ENCODE measurements around the gene NLGN3. TPM values are rescaled to one million over a fixed set of nuclear protein-coding genes. Genes with fewer than 3 reads are reported as not detected.

NLGN3 gene
- polyA plus RNA-seq, 6 donors from 2014 or later, result 0.09 to 0.35 TPM; not detected in 4

- Mint-ChIP-seq H3K4me1 (peaks cover 64 to 86% (median 78%) of the 10 kb centered on the region in 3 donors), H3K9me3 (peaks cover 0 to under 1% (median 0%) of the 10 kb centered on the region in 7 donors), H3K27me3 (peaks cover 0 to 10% (median 0%) of the 10 kb centered on the region in 3 donors), H3K36me3 (peaks cover 7 to 16% of the 10 kb centered on the region in 2 donors), H3K27ac (peak overlapping the region; percentile 43 to 98 (median 88)), H3K4me3 (peak overlapping the region in 6 of 8 donors; percentile 42 to 72 (median 66))
- DNase-seq, result no peak
- ATAC-seq (ENCODE audit: low read depth in 2 of 2), result no peak
These were observed 39.0 kb upstream of the NLGN3 start for GRCh38 chrX:71105628-71106027.

DNA sequence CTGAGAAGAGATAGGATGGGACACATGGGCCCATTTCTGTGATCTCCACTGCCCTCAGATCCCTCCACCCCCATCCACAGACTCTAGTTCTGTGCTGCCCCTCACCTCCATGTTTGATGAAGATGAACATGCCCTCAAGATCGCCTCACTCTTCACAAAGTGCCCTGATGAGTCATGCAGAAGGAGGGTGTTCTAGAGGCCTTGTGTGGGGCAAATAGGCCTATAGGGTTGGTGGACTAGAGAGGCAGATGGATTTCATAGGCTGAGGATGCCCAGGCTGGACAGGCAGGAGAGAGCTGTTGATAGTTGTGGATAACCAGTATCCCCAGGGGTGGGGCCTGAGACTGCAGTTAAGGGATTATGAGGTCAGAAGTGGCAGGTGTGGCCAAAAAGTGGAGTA, 38.2 kb upstream of the NLGN3 start, which contains the start of gene CXorf65:
TSS of gene CXorf65 (minus strand) at position 314 of the 400 bp plus-strand sequence. CDS start at position 130, 184 bp downstream.
- Mint-ChIP-seq H3K4me3 (peak within 1 kb of the TSS; percentile 67 to 95 (median 82)), H3K36me3 (peaks cover 7 to 16% of the 10 kb centered on the region in 2 donors), H3K27me3 (peaks cover 0 to 8% (median 0%) of the 10 kb centered on the region in 3 donors), H3K9me3 (peaks cover 0 to 4% (median 0%) of the 10 kb centered on the region in 7 donors), H3K4me1 (peaks cover 62 to 83% (median 82%) of the 10 kb centered on the region in 3 donors), H3K27ac (peak within 1 kb of the TSS; percentile 78 to 98 (median 89))
- DNase-seq (no peak), ATAC-seq (ENCODE audit: low read depth in 2 of 2) (no peak)

- H3K27ac Mint-ChIP-seq, result peak overlapping the region; percentile 14 to 98 (median 78)
- ATAC-seq (ENCODE audit: low read depth in 2 of 2) (no peak), DNase-seq (no peak)
- H3K9me3 Mint-ChIP-seq, result peaks cover 0 to 4% (median 0%) of the 10 kb centered on the region in 7 donors
- H3K4me1 Mint-ChIP-seq, result peaks cover 64 to 90% (median 86%) of the 10 kb centered on the region in 3 donors
- peak overlapping the region in 6 of 8 donors; percentile 17 to 95 (median 54) for H3K4me3 Mint-ChIP-seq
- peaks cover 7 to 16% of the 10 kb centered on the region in 2 donors for H3K36me3 Mint-ChIP-seq
- peaks cover 0 to 8% (median 0%) of the 10 kb centered on the region in 3 donors for H3K27me3 Mint-ChIP-seq
These were observed 37.4 kb upstream of the NLGN3 start for GRCh38 chrX:71107245-71107644.

- Mint-ChIP-seq H3K27ac (peak overlapping the region; percentile 41 to 98 (median 89)), H3K36me3 (peaks cover 7 to 16% of the 10 kb centered on the region in 2 donors), H3K4me1 (peaks cover 65 to 90% (median 84%) of the 10 kb centered on the region in 3 donors), H3K9me3 (peaks cover 0 to 4% (median 0%) of the 10 kb centered on the region in 7 donors), H3K27me3 (peaks cover 0 to 8% (median 0%) of the 10 kb centered on the region in 3 donors), H3K4me3 (peak overlapping the region; percentile 80 to 98 (median 95))
- DNase-seq (no peak), ATAC-seq (ENCODE audit: low read depth in 2 of 2) (no peak)
These were observed 36.8 kb upstream of the NLGN3 start for GRCh38 chrX:71107762-71108360.

GRCh38 chrX:71109051-71109450, 35.6 kb upstream of the NLGN3 start:
- H3K36me3 Mint-ChIP-seq, result peaks cover 7 to 16% of the 10 kb centered on the region in 2 donors
- H3K27ac Mint-ChIP-seq, result peak overlapping the region in 4 of 6 donors; percentile 51 to 100 (median 92)
- peak overlapping the region; percentile 80 to 98 (median 96) for H3K4me3 Mint-ChIP-seq
- DNase-seq, result no peak
- peaks cover 0 to 8% (median 0%) of the 10 kb centered on the region in 3 donors for H3K27me3 Mint-ChIP-seq
- ATAC-seq (ENCODE audit: low read depth in 2 of 2), result no peak
- peaks cover 0 to 4% (median 0%) of the 10 kb centered on the region in 7 donors for H3K9me3 Mint-ChIP-seq
- peaks cover 57 to 78% (median 78%) of the 10 kb centered on the region in 3 donors for H3K4me1 Mint-ChIP-seq

- peak within 1 kb of the TSS; percentile 98 to 100 (median 100) for H3K27ac Mint-ChIP-seq
- ATAC-seq (ENCODE audit: low read depth in 2 of 2) (peak; percentile 91 to 94), DNase-seq (peak; percentile 84)
- H3K27me3 Mint-ChIP-seq, result peaks cover 0 to 8% (median 0%) of the 10 kb centered on the region in 3 donors
- peaks cover 45 to 60% (median 59%) of the 10 kb centered on the region in 3 donors for H3K4me1 Mint-ChIP-seq
- peaks cover 0 to 4% (median 0%) of the 10 kb centered on the region in 7 donors for H3K9me3 Mint-ChIP-seq
- peak within 1 kb of the TSS; percentile 80 to 98 (median 96) for H3K4me3 Mint-ChIP-seq
- peaks cover 7 to 14% of the 10 kb centered on the region in 2 donors for H3K36me3 Mint-ChIP-seq
These were observed 33.3 kb upstream of the NLGN3 start, which contains the start of gene IL2RG for GRCh38 chrX:71111141-71111843. IL2RG (minus strand) TSS chrX:71111577; CDS start chrX:71111539, 38 bp downstream.

GRCh38 chrX:71111921-71112431, 32.7 kb upstream of the NLGN3 start:
- Mint-ChIP-seq H3K4me3 (peak overlapping the region; percentile 80 to 98 (median 96)), H3K4me1 (peaks cover 40 to 54% (median 53%) of the 10 kb centered on the region in 3 donors), H3K36me3 (peaks cover 7 to 8% of the 10 kb centered on the region in 2 donors), H3K27me3 (peaks cover 0 to 8% (median 0%) of the 10 kb centered on the region in 3 donors), H3K27ac (peak overlapping the region; percentile 98 to 100 (median 100)), H3K9me3 (peaks cover 0 to 4% (median 0%) of the 10 kb centered on the region in 7 donors)
- ATAC-seq (ENCODE audit: low read depth in 2 of 2), result peak; percentile 37 to 42
- no peak for DNase-seq

DNA sequence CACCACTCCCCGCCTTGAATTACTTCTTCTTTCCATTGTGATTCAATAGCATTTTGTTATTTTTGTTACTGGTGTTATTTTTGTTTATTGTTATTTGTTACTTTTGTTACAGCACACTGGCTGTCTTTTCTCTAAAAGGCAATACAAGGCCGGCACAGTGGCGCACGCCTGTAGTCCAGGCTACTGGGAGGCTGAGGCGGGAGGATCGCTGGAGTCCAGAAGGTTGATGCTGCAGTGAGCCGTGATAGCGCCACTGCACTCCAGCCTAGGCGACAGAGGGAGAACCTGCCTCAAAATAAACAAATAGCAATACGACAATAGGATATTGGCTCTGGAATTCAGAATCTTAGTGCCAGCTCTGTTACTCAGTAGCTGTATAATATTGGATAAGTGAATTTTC, 27.3 kb upstream of the NLGN3 start:
- no peak for ATAC-seq (ENCODE audit: low read depth in 2 of 2)
- Mint-ChIP-seq H3K27me3 (no peaks in the 10 kb centered on the region), H3K27ac (peak overlapping the region in 4 of 6 donors; percentile 24 to 95 (median 47)), H3K4me1 (peaks cover 5 to 28% (median 19%) of the 10 kb centered on the region in 3 donors), H3K36me3 (peaks cover 0 to 4% of the 10 kb centered on the region in 2 donors), H3K9me3 (peaks cover 0 to 2% (median 0%) of the 10 kb centered on the region in 7 donors), H3K4me3 (peak overlapping the region in 4 of 8 donors; percentile 22 to 92 (median 64))
- no peak for DNase-seq

DNA sequence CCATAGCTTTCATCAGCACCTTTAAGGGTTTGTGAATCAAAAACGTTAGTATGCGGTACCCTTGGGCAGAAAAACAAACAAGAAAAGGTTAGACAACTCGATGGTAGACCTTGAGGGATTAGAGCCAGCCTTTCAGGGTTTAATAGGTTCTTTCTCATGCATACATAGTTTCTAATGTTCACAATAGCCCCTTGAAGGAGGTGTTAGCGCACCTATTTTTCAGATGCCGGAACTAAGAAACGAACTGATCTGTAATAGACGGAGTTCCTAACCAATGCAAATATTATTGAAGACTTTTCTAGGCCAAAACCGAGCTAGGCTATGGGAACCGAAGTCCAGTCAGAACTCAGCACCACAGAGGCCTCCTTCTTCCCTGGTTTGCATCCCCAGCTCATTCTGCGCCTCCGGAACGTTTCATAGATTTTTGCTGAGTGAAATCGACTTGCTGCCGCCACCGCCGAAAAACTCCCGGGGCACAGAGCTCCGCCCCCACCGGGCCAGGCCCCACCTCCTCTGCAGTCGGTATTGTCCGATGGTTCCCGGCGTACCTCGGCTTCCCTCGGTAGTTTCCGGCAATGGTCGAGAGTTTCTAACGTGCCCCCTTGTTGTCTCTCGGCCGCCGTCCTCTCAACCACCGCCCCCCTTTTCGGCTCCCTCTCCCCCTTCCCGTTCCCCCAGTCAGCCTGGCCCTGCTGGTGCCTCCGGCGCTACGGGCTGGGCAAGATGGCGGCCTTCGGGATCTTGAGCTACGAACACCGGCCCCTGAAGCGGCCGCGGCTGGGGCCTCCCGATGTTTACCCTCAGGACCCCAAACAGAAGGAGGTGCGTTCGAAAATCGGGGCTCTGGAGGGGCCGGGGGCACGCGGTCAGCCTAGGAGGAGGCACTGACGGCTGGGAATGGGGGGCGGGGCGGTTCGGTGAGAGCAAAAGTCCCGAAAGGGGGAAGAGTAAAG, 26.3 kb upstream of the NLGN3 start, which contains the start of gene MED12:
TSS of gene MED12 (plus strand) at position 565 of the 953 bp plus-strand sequence. CDS start at position 724, 159 bp downstream.
- Mint-ChIP-seq H3K4me1 (peaks cover 0 to 23% (median 14%) of the 10 kb centered on the region in 3 donors), H3K4me3 (peak within 1 kb of the TSS; percentile 87 to 95 (median 91)), H3K27ac (peak within 1 kb of the TSS; percentile 94 to 98 (median 95)), H3K27me3 (no peaks in the 10 kb centered on the region), H3K36me3 (peaks cover 0 to 13% of the 10 kb centered on the region in 2 donors), H3K9me3 (peaks cover 0 to 2% (median 0%) of the 10 kb centered on the region in 7 donors)
- DNase-seq (peak; percentile 74), ATAC-seq (ENCODE audit: low read depth in 2 of 2) (peak; percentile 92 to 94)

- Mint-ChIP-seq H3K36me3 (peaks cover 0 to 13% of the 10 kb centered on the region in 2 donors), H3K4me1 (peaks cover 0 to 20% (median 11%) of the 10 kb centered on the region in 3 donors), H3K9me3 (peaks cover 0 to 2% (median 0%) of the 10 kb centered on the region in 7 donors), H3K27ac (peak overlapping the region; percentile 70 to 98 (median 94)), H3K4me3 (peak overlapping the region; percentile 87 to 95 (median 91)), H3K27me3 (no peaks in the 10 kb centered on the region)
- ATAC-seq (ENCODE audit: low read depth in 2 of 2) (peak; percentile 15 to 24), DNase-seq (no peak)
These were observed 25.6 kb upstream of the NLGN3 start for GRCh38 chrX:71118985-71119535.

DNA sequence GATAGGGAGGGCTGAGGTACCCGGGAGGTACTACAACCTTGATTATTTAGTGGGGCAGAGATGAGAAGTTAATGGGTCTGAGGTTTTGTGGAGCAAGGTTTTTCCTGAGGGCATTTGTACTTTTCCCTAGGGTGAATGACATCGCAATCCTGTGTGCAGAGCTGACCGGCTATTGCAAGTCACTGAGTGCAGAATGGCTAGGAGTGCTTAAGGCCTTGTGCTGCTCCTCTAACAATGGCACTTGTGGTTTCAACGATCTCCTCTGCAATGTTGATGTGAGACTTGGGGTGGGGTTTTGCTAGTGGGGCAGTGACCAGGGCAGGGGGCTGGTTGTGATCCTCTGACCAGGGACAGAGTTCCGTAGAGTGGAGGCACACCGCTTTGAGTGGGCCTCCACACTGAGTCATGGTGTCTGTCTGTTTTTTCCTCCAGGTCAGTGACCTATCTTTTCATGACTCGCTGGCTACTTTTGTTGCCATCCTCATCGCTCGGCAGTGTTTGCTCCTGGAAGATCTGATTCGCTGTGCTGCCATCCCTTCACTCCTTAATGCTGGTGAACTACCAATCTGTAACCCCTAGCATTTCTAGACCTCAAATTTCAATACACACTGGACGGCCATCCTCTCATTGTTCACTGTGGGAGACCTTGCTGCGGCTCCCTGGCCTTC, 16.3 kb upstream of the NLGN3 start:
- Mint-ChIP-seq H3K9me3 (peaks cover 0 to 3% (median 0%) of the 10 kb centered on the region in 7 donors), H3K4me3 (no peak overlapping the region), H3K27me3 (no peaks in the 10 kb centered on the region), H3K36me3 (peaks cover 7 to 22% of the 10 kb centered on the region in 2 donors), H3K27ac (peak overlapping the region in 4 of 6 donors; percentile 34 to 95 (median 74)), H3K4me1 (peaks cover 6 to 15% (median 12%) of the 10 kb centered on the region in 3 donors)
- DNase-seq, result no peak
- ATAC-seq (ENCODE audit: low read depth in 2 of 2), result no peak
